ENCODE data around the gene HOOK1.
"Not testable (repeated sequence)": the region's sequence is repeated elsewhere in the genome, so short reads cannot be mapped to it uniquely, and the experiment has no call there.

The HOOK1 gene

GRCh38 chr1:59827055-59827643 lies 12.4 kb downstream of the HOOK1 start:
- no peak for DNase-seq

GRCh38 chr1:59828160-59828559 lies 13.4 kb downstream of the HOOK1 start:
- no peak for DNase-seq

- no peak for DNase-seq
These were observed 16.8 kb downstream of the HOOK1 start for GRCh38 chr1:59831529-59831928.

- no peak for DNase-seq
These were observed 18.3 kb downstream of the HOOK1 start for GRCh38 chr1:59833022-59833421.

GRCh38 chr1:59833991-59834390 lies 19.2 kb downstream of the HOOK1 start:
- DNase-seq = no peak

- DNase-seq = not testable (repeated sequence)
These were observed 23.1 kb downstream of the HOOK1 start for GRCh38 chr1:59837857-59838256.

- DNase-seq = no peak
These were observed 30.3 kb downstream of the HOOK1 start for GRCh38 chr1:59845091-59845490.

GRCh38 chr1:59846209-59846894 lies 31.6 kb downstream of the HOOK1 start:
- DNase-seq = no peak

- DNase-seq = no peak
These were observed 32.1 kb downstream of the HOOK1 start for GRCh38 chr1:59846895-59847282.

- no peak for DNase-seq
These were observed 37.4 kb downstream of the HOOK1 start for GRCh38 chr1:59852117-59852516.

GRCh38 chr1:59855297-59855696 lies 40.5 kb downstream of the HOOK1 start:
- DNase-seq = not testable (repeated sequence)

- no peak for DNase-seq
These were observed 42.1 kb downstream of the HOOK1 start for GRCh38 chr1:59856725-59857338.

GRCh38 chr1:59857679-59858354 lies 43.1 kb downstream of the HOOK1 start:
- no peak for DNase-seq

GRCh38 chr1:59866462-59866861 lies 51.7 kb downstream of the HOOK1 start:
- no peak for DNase-seq

- no peak for DNase-seq
These were observed 57.0 kb downstream of the HOOK1 start for GRCh38 chr1:59871746-59872145.

GRCh38 chr1:59877108-59877682 lies 62.4 kb downstream of the HOOK1 start:
- DNase-seq = no peak

GRCh38 chr1:59878370-59878769 lies 63.6 kb downstream of the HOOK1 start:
- DNase-seq = no peak

GRCh38 chr1:59879574-59879973 lies 64.8 kb downstream of the HOOK1 start:
- peak; percentile 7 for DNase-seq

GRCh38 chr1:59879996-59880505 lies 65.3 kb downstream of the HOOK1 start:
- no peak for DNase-seq

- no peak for DNase-seq
These were observed 66.0 kb downstream of the HOOK1 start for GRCh38 chr1:59880735-59881134.

- no peak for DNase-seq
These were observed 70.5 kb downstream of the HOOK1 start for GRCh38 chr1:59885160-59885832.

Data from T-helper 9 cell (primary cell).